Panc1 (cell line): Measurements from ENCODE around the gene VCX3B.

Source experiments
- POLR2AphosphoS5 ChIP-seq: IDR thresholded peaks from 2 replicates; pipeline ENCODE4 v1.6.1; 2012; ENCODE audit warnings: mild to moderate bottlenecking, low read depth, low read length, moderate library complexity
- TF ChIP-seq, protein P1 (sequence below): fragments of 450-650 bp; IDR thresholded peaks from 2 replicates; pipeline ENCODE4 v1.5.1; 2017; ENCODE audit warnings: mild to moderate bottlenecking
- TF ChIP-seq, protein P2 (sequence below), 2 experiments: IDR thresholded peaks; 2 replicates each; pipeline ENCODE4 v1.6.1; 2011 to 2012; ENCODE audit warnings: low read depth in 2 of 2, control low read depth in 1 of 2, low read length in 1 of 2, mild to moderate bottlenecking in 1 of 2, moderate library complexity in 1 of 2; ENCODE audit not compliant: insufficient read depth in 1 of 2

- TF ChIP-seq, protein P1, sequence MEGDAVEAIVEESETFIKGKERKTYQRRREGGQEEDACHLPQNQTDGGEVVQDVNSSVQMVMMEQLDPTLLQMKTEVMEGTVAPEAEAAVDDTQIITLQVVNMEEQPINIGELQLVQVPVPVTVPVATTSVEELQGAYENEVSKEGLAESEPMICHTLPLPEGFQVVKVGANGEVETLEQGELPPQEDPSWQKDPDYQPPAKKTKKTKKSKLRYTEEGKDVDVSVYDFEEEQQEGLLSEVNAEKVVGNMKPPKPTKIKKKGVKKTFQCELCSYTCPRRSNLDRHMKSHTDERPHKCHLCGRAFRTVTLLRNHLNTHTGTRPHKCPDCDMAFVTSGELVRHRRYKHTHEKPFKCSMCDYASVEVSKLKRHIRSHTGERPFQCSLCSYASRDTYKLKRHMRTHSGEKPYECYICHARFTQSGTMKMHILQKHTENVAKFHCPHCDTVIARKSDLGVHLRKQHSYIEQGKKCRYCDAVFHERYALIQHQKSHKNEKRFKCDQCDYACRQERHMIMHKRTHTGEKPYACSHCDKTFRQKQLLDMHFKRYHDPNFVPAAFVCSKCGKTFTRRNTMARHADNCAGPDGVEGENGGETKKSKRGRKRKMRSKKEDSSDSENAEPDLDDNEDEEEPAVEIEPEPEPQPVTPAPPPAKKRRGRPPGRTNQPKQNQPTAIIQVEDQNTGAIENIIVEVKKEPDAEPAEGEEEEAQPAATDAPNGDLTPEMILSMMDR = no peak
- TF ChIP-seq POLR2AphosphoS5 = no peak
- TF ChIP-seq, protein P2, sequence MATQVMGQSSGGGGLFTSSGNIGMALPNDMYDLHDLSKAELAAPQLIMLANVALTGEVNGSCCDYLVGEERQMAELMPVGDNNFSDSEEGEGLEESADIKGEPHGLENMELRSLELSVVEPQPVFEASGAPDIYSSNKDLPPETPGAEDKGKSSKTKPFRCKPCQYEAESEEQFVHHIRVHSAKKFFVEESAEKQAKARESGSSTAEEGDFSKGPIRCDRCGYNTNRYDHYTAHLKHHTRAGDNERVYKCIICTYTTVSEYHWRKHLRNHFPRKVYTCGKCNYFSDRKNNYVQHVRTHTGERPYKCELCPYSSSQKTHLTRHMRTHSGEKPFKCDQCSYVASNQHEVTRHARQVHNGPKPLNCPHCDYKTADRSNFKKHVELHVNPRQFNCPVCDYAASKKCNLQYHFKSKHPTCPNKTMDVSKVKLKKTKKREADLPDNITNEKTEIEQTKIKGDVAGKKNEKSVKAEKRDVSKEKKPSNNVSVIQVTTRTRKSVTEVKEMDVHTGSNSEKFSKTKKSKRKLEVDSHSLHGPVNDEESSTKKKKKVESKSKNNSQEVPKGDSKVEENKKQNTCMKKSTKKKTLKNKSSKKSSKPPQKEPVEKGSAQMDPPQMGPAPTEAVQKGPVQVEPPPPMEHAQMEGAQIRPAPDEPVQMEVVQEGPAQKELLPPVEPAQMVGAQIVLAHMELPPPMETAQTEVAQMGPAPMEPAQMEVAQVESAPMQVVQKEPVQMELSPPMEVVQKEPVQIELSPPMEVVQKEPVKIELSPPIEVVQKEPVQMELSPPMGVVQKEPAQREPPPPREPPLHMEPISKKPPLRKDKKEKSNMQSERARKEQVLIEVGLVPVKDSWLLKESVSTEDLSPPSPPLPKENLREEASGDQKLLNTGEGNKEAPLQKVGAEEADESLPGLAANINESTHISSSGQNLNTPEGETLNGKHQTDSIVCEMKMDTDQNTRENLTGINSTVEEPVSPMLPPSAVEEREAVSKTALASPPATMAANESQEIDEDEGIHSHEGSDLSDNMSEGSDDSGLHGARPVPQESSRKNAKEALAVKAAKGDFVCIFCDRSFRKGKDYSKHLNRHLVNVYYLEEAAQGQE (IDR thresholded peaks at IDR 0.05; ENCODE audit: insufficient read depth in 1 of 2, low read depth in 2 of 2, low read length in 1 of 2) = no peak
Observed at GRCh38 chrX:8430444-8430843, 34.2 kb upstream of the VCX3B start.
